ENCODE measurements around the gene MMP23B.

DNA sequence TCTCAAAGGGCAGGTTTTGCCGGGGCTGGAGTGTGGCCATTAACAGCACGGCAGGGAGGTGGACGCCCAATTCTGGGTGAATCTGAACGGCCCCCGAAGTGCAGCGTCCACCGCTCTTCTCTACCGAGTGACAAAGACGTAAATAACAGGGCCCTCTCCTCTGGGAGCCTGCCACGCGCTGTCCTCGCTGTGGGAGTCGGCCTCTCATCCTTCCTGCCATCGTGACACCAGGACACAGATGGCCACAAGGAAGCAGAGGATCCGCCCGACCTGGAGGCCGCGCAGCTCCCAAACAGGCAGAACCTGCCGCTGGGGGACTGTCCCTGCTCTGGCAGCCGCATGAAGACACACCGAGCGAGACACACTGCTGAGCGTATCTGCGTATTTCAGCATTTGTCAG, 38.9 kb downstream of the MMP23B start:
- TF ChIP-seq POLR2A (IDR thresholded peaks at IDR 0.05): no peak
- TF ChIP-seq, protein P1, sequence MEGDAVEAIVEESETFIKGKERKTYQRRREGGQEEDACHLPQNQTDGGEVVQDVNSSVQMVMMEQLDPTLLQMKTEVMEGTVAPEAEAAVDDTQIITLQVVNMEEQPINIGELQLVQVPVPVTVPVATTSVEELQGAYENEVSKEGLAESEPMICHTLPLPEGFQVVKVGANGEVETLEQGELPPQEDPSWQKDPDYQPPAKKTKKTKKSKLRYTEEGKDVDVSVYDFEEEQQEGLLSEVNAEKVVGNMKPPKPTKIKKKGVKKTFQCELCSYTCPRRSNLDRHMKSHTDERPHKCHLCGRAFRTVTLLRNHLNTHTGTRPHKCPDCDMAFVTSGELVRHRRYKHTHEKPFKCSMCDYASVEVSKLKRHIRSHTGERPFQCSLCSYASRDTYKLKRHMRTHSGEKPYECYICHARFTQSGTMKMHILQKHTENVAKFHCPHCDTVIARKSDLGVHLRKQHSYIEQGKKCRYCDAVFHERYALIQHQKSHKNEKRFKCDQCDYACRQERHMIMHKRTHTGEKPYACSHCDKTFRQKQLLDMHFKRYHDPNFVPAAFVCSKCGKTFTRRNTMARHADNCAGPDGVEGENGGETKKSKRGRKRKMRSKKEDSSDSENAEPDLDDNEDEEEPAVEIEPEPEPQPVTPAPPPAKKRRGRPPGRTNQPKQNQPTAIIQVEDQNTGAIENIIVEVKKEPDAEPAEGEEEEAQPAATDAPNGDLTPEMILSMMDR (IDR thresholded peaks at IDR 0.05): no peak

Data from heart left ventricle (tissue), 13 donors.